ENCODE data around the gene ARL6IP4. TPM values are rescaled to one million over a fixed set of nuclear protein-coding genes. Genes with fewer than 3 reads are reported as not detected.

The ARL6IP4 gene
- total and polyA plus RNA-seq, 10 of the 15 experiments (the other 5 are each of a cell fraction or from before 2014, with no cell fraction given), result 2.5 to 320 (median 188) TPM

DNA sequence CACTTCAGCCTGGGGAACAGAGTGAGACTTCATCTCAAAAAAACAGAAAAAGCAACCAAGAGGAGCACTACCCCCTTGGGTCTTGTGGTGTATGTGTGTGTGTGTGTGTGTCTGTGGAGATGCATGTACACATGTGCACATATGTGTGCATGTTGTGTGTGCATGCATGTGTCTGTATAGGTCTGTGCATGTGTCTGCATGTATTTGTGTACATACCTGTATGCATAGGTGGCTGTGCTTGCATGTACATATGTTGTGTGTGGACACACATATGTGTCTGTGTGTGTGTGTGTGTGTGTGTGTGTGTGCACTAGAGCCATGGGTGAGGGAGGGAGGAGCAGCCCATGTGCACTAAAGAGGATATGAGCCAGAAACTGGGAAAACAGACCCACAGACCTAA is 49.1 kb downstream of the ARL6IP4 start (continued):
- TF ChIP-seq KLF5 (IDR thresholded peaks at IDR 0.05; ENCODE audit: partially characterized antibody) (no peak), EED (IDR thresholded peaks at IDR 0.05; ENCODE audit: low read depth) (no peak)
- TF ChIP-seq, protein P1, sequence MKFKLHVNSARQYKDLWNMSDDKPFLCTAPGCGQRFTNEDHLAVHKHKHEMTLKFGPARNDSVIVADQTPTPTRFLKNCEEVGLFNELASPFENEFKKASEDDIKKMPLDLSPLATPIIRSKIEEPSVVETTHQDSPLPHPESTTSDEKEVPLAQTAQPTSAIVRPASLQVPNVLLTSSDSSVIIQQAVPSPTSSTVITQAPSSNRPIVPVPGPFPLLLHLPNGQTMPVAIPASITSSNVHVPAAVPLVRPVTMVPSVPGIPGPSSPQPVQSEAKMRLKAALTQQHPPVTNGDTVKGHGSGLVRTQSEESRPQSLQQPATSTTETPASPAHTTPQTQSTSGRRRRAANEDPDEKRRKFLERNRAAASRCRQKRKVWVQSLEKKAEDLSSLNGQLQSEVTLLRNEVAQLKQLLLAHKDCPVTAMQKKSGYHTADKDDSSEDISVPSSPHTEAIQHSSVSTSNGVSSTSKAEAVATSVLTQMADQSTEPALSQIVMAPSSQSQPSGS (IDR thresholded peaks at IDR 0.05; ENCODE audit: low read length), result no peak

DNA sequence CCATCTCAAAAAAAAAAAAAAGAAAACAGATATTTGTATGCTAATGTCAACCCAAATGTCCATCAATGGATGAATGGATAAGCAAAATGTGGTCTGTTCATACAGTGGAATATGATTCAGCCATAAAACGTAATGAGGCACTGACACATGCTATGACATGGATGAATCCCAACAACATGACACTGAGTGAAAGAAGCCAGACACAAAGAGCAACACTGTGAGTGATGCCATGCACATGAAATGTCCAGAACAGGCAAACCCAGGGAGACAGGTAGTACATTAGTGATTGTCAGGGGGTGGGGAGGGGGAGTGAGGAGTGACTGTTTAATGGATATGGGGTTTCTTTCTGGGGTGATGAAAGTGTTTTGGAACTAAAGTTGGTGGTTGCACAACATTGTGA is 50.2 kb downstream of the ARL6IP4 start:
- BruUV-seq (replicated peaks), result no TSS peak
- no peak overlapping the region for H3K4me3 ChIP-seq
- no peaks in the 10 kb centered on the region for H3K9me3 ChIP-seq (replicated peaks; ENCODE audit: control insufficient read depth, insufficient read depth, low read length)
- no peak overlapping the region for H3K9ac ChIP-seq (ENCODE audit: control insufficient read depth, insufficient read depth, low read length)
- H2AFZ ChIP-seq (ENCODE audit: control insufficient read depth, low read depth, low read length), result no peak overlapping the region
- RAD21 ChIA-PET (ENCODE audit: unreplicated experiment), result no interaction called here
- no peak overlapping the region for H3K4me2 ChIP-seq (ENCODE audit: control insufficient read depth, insufficient read depth)
- intact Hi-C loops (cut with micrococcal nuclease; ENCODE audit: unreplicated experiment) (no loop called here), in situ Hi-C loops (cut with MboI) (no loop called here)
- no peaks in the 10 kb centered on the region for H3K4me1 ChIP-seq (ENCODE audit: control insufficient read depth, insufficient read depth, low read length)
- H4K20me1 ChIP-seq (ENCODE audit: control insufficient read depth, insufficient read depth), result no peaks in the 10 kb centered on the region
- POLR2A ChIA-PET, result interaction anchor here (0.7 kb wide), 1 partner anchor 222 kb away, joined by 3 read pairs; no protein-coding TSS in a partner anchor
- no peak for ATAC-seq
- DNase-seq (ENCODE audit: low read depth, low spot score), result no peak
- SMC1A ChIA-PET (ENCODE audit: uncharacterized antibody, unreplicated experiment), result no interaction called here
- H3K36me3 ChIP-seq (ENCODE audit: control insufficient read depth in 2 of 2, insufficient read depth in 2 of 2, low read length in 1 of 2), result no peaks in the 10 kb centered on the region
- no peak for FAIRE-seq
- no peaks in the 10 kb centered on the region; a peak in 1 of 4 replicates for H3K27me3 ChIP-seq (replicated peaks in 1 of 2; ENCODE audit: control insufficient read depth in 2 of 2, insufficient read depth in 2 of 2, low read length in 1 of 2)
- TF ChIP-seq, protein P2, sequence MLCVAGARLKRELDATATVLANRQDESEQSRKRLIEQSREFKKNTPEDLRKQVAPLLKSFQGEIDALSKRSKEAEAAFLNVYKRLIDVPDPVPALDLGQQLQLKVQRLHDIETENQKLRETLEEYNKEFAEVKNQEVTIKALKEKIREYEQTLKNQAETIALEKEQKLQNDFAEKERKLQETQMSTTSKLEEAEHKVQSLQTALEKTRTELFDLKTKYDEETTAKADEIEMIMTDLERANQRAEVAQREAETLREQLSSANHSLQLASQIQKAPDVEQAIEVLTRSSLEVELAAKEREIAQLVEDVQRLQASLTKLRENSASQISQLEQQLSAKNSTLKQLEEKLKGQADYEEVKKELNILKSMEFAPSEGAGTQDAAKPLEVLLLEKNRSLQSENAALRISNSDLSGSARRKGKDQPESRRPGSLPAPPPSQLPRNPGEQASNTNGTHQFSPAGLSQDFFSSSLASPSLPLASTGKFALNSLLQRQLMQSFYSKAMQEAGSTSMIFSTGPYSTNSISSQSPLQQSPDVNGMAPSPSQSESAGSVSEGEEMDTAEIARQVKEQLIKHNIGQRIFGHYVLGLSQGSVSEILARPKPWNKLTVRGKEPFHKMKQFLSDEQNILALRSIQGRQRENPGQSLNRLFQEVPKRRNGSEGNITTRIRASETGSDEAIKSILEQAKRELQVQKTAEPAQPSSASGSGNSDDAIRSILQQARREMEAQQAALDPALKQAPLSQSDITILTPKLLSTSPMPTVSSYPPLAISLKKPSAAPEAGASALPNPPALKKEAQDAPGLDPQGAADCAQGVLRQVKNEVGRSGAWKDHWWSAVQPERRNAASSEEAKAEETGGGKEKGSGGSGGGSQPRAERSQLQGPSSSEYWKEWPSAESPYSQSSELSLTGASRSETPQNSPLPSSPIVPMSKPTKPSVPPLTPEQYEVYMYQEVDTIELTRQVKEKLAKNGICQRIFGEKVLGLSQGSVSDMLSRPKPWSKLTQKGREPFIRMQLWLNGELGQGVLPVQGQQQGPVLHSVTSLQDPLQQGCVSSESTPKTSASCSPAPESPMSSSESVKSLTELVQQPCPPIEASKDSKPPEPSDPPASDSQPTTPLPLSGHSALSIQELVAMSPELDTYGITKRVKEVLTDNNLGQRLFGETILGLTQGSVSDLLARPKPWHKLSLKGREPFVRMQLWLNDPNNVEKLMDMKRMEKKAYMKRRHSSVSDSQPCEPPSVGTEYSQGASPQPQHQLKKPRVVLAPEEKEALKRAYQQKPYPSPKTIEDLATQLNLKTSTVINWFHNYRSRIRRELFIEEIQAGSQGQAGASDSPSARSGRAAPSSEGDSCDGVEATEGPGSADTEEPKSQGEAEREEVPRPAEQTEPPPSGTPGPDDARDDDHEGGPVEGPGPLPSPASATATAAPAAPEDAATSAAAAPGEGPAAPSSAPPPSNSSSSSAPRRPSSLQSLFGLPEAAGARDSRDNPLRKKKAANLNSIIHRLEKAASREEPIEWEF (IDR thresholded peaks at IDR 0.05; ENCODE audit: insufficient replicate concordance, low read depth, low read length), result no peak
- TF ChIP-seq ZNF274 (IDR thresholded peaks at IDR 0.05; ENCODE audit: insufficient read depth, insufficient read length) (no peak), SP1 (IDR thresholded peaks at IDR 0.05; ENCODE audit: low read depth, low read length) (no peak), PML (IDR thresholded peaks at IDR 0.05; ENCODE audit: low read length) (no peak), TAF1 (IDR thresholded peaks at IDR 0.05; ENCODE audit: borderline replicate concordance, low read depth, low read length) (no peak), POU2F2 (IDR thresholded peaks at IDR 0.05; ENCODE audit: borderline replicate concordance, low read depth, low read length) (no peak), KAT2A (conservative IDR thresholded peaks at IDR 0.05; ENCODE audit: control insufficient read depth, low read depth, low read length) (no peak), SMAD5 (IDR thresholded peaks at IDR 0.05; ENCODE audit: low read depth) (no peak), MXI1 (IDR thresholded peaks at IDR 0.05; ENCODE audit: low read depth, low read length) (no peak)
- H3K27ac ChIP-seq (ENCODE audit: control insufficient read depth, insufficient read depth), result no peak overlapping the region
- CTCF ChIA-PET, result no interaction called here
- H3K79me2 ChIP-seq (ENCODE audit: control insufficient read depth, insufficient read depth, low read length), result no peaks in the 10 kb centered on the region
- 0% methylated on average over 1 of the region's 1 CpG for WGBS (ENCODE audit: insufficient coverage, insufficient replicate concordance, low lambda C conversion rate, missing lambda C conversion rate)

Data from GM12878 (cell line).